Stomach (tissue), 9 donors: Measurements from ENCODE around the gene PLRG1. TPM values are rescaled to one million over a fixed set of nuclear protein-coding genes. Genes with fewer than 3 reads are reported as not detected.

Source experiments
- DNase-seq, 2 donors: peaks; one replicate each; pipeline versions ENCODE4 v3.0.0 to v3.0.0-alpha.2; 2013 to 2019
- H3K27ac ChIP-seq, 5 donors: fragments of 200-600 bp in 4 of 5; sonication (generic) in 4 of 5; one replicate each; pipeline ENCODE4 v1.5.1; 2013 to 2019; ENCODE audit warnings: mild to moderate bottlenecking in 1 of 5, moderate library complexity in 1 of 5
- H3K27me3 ChIP-seq, 3 donors: fragments of 200-600 bp; sonication (generic); one replicate each; pipeline ENCODE4 v1.5.1; 2017 to 2019; ENCODE audit warnings: mixed run types in 1 of 3
- H3K36me3 ChIP-seq, 4 donors: fragments of 200-600 bp; sonication (generic); 1 replicate in 3 of 4; 2 replicates in 1 of 4; pipeline ENCODE4 v1.5.1; 2016 to 2019
- H3K4me1 ChIP-seq, 4 donors: fragments of 200-600 bp; sonication (generic); one replicate each; pipeline ENCODE4 v1.5.1; 2016 to 2019
- H3K4me3 ChIP-seq, 4 donors: fragments of 200-600 bp; sonication (generic) in 3 of 4; one replicate each; pipeline ENCODE4 v1.5.1; 2016 to 2019; ENCODE audit warnings: mild to moderate bottlenecking in 1 of 4
- H3K9me3 ChIP-seq, 4 donors: fragments of 200-600 bp; sonication (generic); one replicate each; pipeline ENCODE4 v1.5.1; 2016 to 2019
- CTCF ChIP-seq, 7 experiments: fragments of 450-650 bp in 4 of 7; fragments of 200-600 bp in 3 of 7; sonication (generic) in 3 of 7; IDR thresholded peaks; one replicate each; pipeline ENCODE4 v1.5.1; 2016 to 2019; ENCODE audit warnings: antibody characterized with exemption in 7 of 7, control low read depth in 2 of 7, mild to moderate bottlenecking in 1 of 7
- EP300 ChIP-seq: sonication (generic); formaldehyde crosslinking; IDR thresholded peaks from one replicate; pipeline ENCODE4 v1.6.1; 2017; ENCODE audit warnings: antibody characterized with exemption
- POLR2A ChIP-seq, 4 donors: fragments of 450-650 bp; IDR thresholded peaks; one replicate each; pipeline ENCODE4 v1.6.1; 2016; ENCODE audit warnings: antibody characterized with exemption in 4 of 4, control low read depth in 2 of 4, mild to moderate bottlenecking in 1 of 4, moderate library complexity in 1 of 4
- POLR2AphosphoS5 ChIP-seq, 3 donors: sonication (generic); formaldehyde crosslinking; IDR thresholded peaks; one replicate each; pipeline ENCODE4 v1.6.1; 2016; ENCODE audit warnings: antibody characterized with exemption in 3 of 3
- WGBS, 5 donors: extraction: QIAGEN DNeasy Blood & Tissue Kit in 3 of 5; methylation state at CpG; one replicate each; pipeline versions ENCODE4 v1.1.5 to v1.1.7; 2013 to 2018; 5-methylcytosine and 5-hydroxymethylcytosine counted together
- intact Hi-C: fragments of 100-400 bp; cut with DNase I; formaldehyde crosslinking; loops from one replicate; pipeline ENCODE4 v1.15.1; 2023; ENCODE audit warnings: low total_unique reads
- polyA plus RNA-seq, 3 donors: library from polyadenylated mRNA; stranded (reverse); fragments of 200-250 nt; gene quantifications; one replicate each; pipeline ENCODE4 v1.2.3, GENCODE V29; 2013
- total RNA-seq, 5 donors: library from RNA; depleted of rRNA; stranded (reverse); fragments of >200 nt; gene quantifications; one replicate each; pipeline versions ENCODE4 v1.1.0 to v1.2.3, GENCODE V29; 2014 to 2016
- donor health status: healthy with polysubstance abuse.
- donor health status: Bipolar disorder and iron deficiency.
- donor health status: healthy.

PLRG1 gene
- total and polyA plus RNA-seq, 8 donors: 1.2 to 52.5 (median 42.3) TPM

GRCh38 chr4:154577324-154577723 lies 27.1 kb upstream of the PLRG1 start:
- TF ChIP-seq POLR2A (IDR thresholded peaks at IDR 0.05) (no peak), EP300 (no peak), CTCF (IDR thresholded peaks at IDR 0.05) (no peak), POLR2AphosphoS5 (IDR thresholded peaks at IDR 0.05) (no peak)
- intact Hi-C loops: no loop called here
- no peaks in the 10 kb centered on the region for H3K4me1 ChIP-seq
- H3K27me3 ChIP-seq: peaks cover 0 to 8% (median 0%) of the 10 kb centered on the region in 3 donors
- H3K4me3 ChIP-seq: no peak overlapping the region
- WGBS, 5 donors: 57 to 75% (median 67%) methylated on average over 2 of the region's 2 CpGs
- DNase-seq: no peak
- no peaks in the 10 kb centered on the region for H3K36me3 ChIP-seq
- no peak overlapping the region for H3K27ac ChIP-seq
- H3K9me3 ChIP-seq: no peaks in the 10 kb centered on the region

GRCh38 chr4:154574311-154574710 lies 24.1 kb upstream of the PLRG1 start:
- 52 to 80% (median 71%) methylated on average over 3 of the region's 3 CpGs for WGBS, 5 donors
- TF ChIP-seq EP300 (no peak), POLR2A (IDR thresholded peaks at IDR 0.05) (no peak), POLR2AphosphoS5 (IDR thresholded peaks at IDR 0.05) (no peak), CTCF (IDR thresholded peaks at IDR 0.05) (no peak)
- no peak for DNase-seq
- Histone ChIP-seq H3K27ac (no peak overlapping the region), H3K9me3 (no peaks in the 10 kb centered on the region), H3K27me3 (peaks cover 0 to 8% (median 0%) of the 10 kb centered on the region in 3 donors), H3K36me3 (no peaks in the 10 kb centered on the region), H3K4me1 (no peaks in the 10 kb centered on the region), H3K4me3 (no peak overlapping the region)
- intact Hi-C loops: no loop called here

GRCh38 chr4:154573190-154573870 lies 23.1 kb upstream of the PLRG1 start:
- intact Hi-C loops: no loop called here

GRCh38 chr4:154569584-154569983 lies 19.4 kb upstream of the PLRG1 start:
- Histone ChIP-seq H3K27me3 (no peaks in the 10 kb centered on the region), H3K9me3 (no peaks in the 10 kb centered on the region), H3K4me1 (no peaks in the 10 kb centered on the region), H3K36me3 (no peaks in the 10 kb centered on the region), H3K27ac (no peak overlapping the region), H3K4me3 (no peak overlapping the region)
- TF ChIP-seq EP300 (no peak), CTCF (IDR thresholded peaks at IDR 0.05) (no peak), POLR2AphosphoS5 (IDR thresholded peaks at IDR 0.05) (no peak), POLR2A (IDR thresholded peaks at IDR 0.05) (no peak)
- DNase-seq: no peak
- 90 to 93% (median 92%) methylated on average over 5 of the region's 5 CpGs for WGBS, 5 donors
- intact Hi-C loops: no loop called here

More at GRCh38 chr4:154573190-154573870, 23.1 kb upstream of the PLRG1 start:
- Histone ChIP-seq H3K4me1 (no peaks in the 10 kb centered on the region), H3K27ac (no peak overlapping the region), H3K36me3 (no peaks in the 10 kb centered on the region), H3K4me3 (no peak overlapping the region), H3K27me3 (peaks cover 0 to 8% (median 0%) of the 10 kb centered on the region in 3 donors), H3K9me3 (no peaks in the 10 kb centered on the region)
- TF ChIP-seq POLR2A (IDR thresholded peaks at IDR 0.05) (no peak), CTCF (IDR thresholded peaks at IDR 0.05) (no peak), EP300 (no peak)
- WGBS, 5 donors: 67 to 90% (median 80%) methylated on average over 5 of the region's 5 CpGs
- no peak for DNase-seq
